Left lobe of liver (tissue), 2 donors: Measurements from ENCODE around the gene TENM3. TPM values are rescaled to one million over a fixed set of nuclear protein-coding genes. Genes with fewer than 3 reads are reported as not detected.

Experiments used
- ATAC-seq: fragments of 200-7000 bp; cut with Tn5 transposase; one replicate; pipeline ENCODE4 v1.9.1; 2020; ENCODE audit warnings: mild to moderate bottlenecking, moderate library complexity
- DNase-seq: peaks from one replicate; pipeline ENCODE4 v3.0.0-alpha.2; 2020; ENCODE audit warnings: low spot score
- total RNA-seq: library from RNA; stranded (reverse); gene quantifications from one replicate; pipeline ENCODE4 v1.2.1, GENCODE V29; 2021
- donor health status: DM: no; HTN: no; CAD: no; lungs with moderate emphysema.
- donor health status: DM: no; HTN: yes; CAD: no.

TENM3 gene
- total RNA-seq, 1 donor from 2014 or later: 1.4 TPM

- ATAC-seq (no peak), DNase-seq (no peak)
Observed at GRCh38 chr4:182549356-182549755, 306.2 kb downstream of the TENM3 start.

- ATAC-seq (no peak), DNase-seq (no peak)
Observed at GRCh38 chr4:182552948-182553347, 309.7 kb downstream of the TENM3 start.

GRCh38 chr4:182553653-182554052 lies 310.5 kb downstream of the TENM3 start:
- ATAC-seq (no peak), DNase-seq (no peak)

GRCh38 chr4:182554736-182555135 lies 311.5 kb downstream of the TENM3 start:
- DNase-seq (no peak), ATAC-seq (no peak)

GRCh38 chr4:182555997-182556418 lies 312.8 kb downstream of the TENM3 start:
- DNase-seq: no peak
- no peak for ATAC-seq

- no peak for DNase-seq
- ATAC-seq: no peak
Observed at GRCh38 chr4:182556580-182556979, 313.4 kb downstream of the TENM3 start.

- ATAC-seq: no peak
- no peak for DNase-seq
Observed at GRCh38 chr4:182560358-182560757, 317.2 kb downstream of the TENM3 start.

- DNase-seq (no peak), ATAC-seq (no peak)
Observed at GRCh38 chr4:182562350-182562749, 319.1 kb downstream of the TENM3 start.

GRCh38 chr4:182564724-182565369 lies 321.6 kb downstream of the TENM3 start:
- DNase-seq: no peak
- ATAC-seq: no peak

GRCh38 chr4:182567119-182567518 lies 323.9 kb downstream of the TENM3 start:
- DNase-seq: no peak
- ATAC-seq: no peak

GRCh38 chr4:182569561-182569960 lies 326.4 kb downstream of the TENM3 start:
- no peak for ATAC-seq
- no peak for DNase-seq

GRCh38 chr4:182574706-182575105 lies 331.5 kb downstream of the TENM3 start:
- ATAC-seq (no peak), DNase-seq (no peak)

GRCh38 chr4:182575225-182575624 lies 332.0 kb downstream of the TENM3 start:
- DNase-seq: no peak
- ATAC-seq: no peak

GRCh38 chr4:182576601-182577289 lies 333.5 kb downstream of the TENM3 start:
- ATAC-seq (no peak), DNase-seq (no peak)

GRCh38 chr4:182577411-182577810 lies 334.2 kb downstream of the TENM3 start:
- no peak for ATAC-seq

GRCh38 chr4:182578402-182578801 lies 335.2 kb downstream of the TENM3 start:
- ATAC-seq (no peak), DNase-seq (no peak)

More at GRCh38 chr4:182577411-182577810, 334.2 kb downstream of the TENM3 start:
- DNase-seq: no peak

GRCh38 chr4:182582245-182582644 lies 339.0 kb downstream of the TENM3 start:
- no peak for ATAC-seq
- DNase-seq: no peak

GRCh38 chr4:182583703-182584415 lies 340.7 kb downstream of the TENM3 start:
- no peak for ATAC-seq

GRCh38 chr4:182585321-182585720 lies 342.1 kb downstream of the TENM3 start:
- ATAC-seq (no peak), DNase-seq (no peak)

More at GRCh38 chr4:182583703-182584415, 340.7 kb downstream of the TENM3 start:
- DNase-seq: no peak

- no peak for ATAC-seq
Observed at GRCh38 chr4:182589100-182589499, 345.9 kb downstream of the TENM3 start.

GRCh38 chr4:182593402-182593801 lies 350.2 kb downstream of the TENM3 start:
- ATAC-seq: no peak
- no peak for DNase-seq

More at GRCh38 chr4:182589100-182589499, 345.9 kb downstream of the TENM3 start:
- no peak for DNase-seq

- ATAC-seq: no peak
- no peak for DNase-seq
Observed at GRCh38 chr4:182593864-182594263, 350.7 kb downstream of the TENM3 start.
